Head of caudate nucleus (tissue), 42 donors: Measurements from ENCODE around the gene CBLN3.

ENCODE experiments used
- DNase-seq, 42 donors: peaks; one replicate each; pipeline versions ENCODE4 v3.0.0 to v3.0.0-alpha.2; 2020 to 2021; ENCODE audit warnings: mixed read lengths in 7 of 42
- intact Hi-C: fragments of 100-400 bp; cut with DNase I; formaldehyde crosslinking; loops from one replicate; pipeline ENCODE4 v1.15.0; 2022

Gene CBLN3

DNA sequence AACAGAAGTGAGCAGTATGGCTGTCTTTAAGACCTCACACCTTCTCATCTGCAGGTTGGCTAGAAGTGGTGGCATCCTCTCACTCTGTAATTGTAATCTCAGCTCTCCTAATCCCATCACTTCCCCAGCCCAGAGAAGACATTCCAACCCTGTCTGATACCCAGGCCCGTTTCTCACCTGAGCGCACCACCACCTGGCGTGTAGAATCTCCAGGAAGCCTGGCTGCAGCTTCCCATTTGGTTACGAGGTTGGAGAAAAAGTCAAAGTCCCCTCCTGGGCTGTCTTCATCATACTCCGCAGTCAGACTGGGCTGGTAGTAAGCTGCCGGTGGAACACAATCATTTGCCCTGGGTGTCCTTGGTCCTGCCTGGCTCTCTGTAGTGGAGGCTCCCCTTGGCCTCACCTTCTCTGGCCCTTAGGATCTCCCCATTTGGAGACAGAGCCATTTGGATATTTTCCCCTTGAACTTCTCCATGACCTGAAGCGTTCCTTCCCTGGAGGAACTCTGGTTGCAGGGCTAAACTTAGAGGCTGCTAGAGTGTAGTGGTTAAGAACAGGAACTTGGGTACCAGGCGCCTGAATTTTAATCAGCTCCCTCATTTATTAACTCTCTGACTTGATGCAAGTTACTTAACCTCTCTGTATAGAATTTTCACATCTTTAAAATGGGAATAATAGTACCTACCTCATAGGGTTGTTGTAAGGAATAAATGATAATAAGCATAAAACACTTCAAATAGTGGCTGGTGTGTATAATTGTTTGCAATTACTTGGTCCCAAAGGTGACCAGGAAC, 11.3 kb upstream of the CBLN3 start:
- no peak for DNase-seq
- intact Hi-C loops, result loop anchor here (5.0 kb wide), 1 partner anchor 199 kb away; the partner anchor contains the start of gene TINF2

DNA sequence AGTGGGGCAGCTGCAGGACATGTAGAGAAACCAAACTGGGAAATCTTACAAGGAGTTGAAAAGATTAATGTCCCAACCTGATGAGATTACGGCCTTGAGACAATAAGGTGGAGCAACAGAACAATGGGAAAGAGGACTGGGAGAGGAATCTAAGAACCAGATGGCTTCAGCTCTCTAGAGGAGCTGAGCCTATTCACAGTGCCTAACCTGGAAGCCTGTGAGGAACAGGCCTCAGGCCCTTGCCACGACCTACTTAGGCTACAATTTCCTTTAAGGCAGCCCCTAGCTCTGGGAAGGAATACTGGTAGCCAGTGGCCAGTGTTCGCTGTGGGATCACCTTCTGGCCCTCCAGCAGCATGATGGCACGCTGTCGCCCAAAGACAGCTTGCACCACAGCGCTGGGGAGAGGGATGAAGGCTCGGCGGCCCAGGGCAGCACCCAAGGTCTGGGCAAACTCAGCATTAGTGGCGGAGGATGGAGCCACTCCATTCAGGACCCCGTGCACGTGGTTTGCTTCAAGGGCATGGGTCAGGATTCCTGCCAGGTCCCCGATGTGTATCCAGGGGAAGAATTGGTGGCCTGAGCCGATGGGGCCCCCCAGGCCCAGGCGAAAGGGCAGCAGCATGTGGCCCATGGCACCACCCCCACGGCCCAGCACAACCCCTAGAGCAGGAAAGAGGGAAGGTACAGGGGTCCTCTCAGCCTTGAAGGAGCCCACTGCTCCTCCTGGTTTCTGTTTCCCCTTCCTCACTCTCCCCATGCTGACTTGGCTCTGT, 10.6 kb upstream of the CBLN3 start:
- intact Hi-C loops, result loop anchor here (5.0 kb wide), 2 partner anchors 108 to 198 kb away; partner anchors contain the start of gene TINF2
- DNase-seq, result no peak

DNA sequence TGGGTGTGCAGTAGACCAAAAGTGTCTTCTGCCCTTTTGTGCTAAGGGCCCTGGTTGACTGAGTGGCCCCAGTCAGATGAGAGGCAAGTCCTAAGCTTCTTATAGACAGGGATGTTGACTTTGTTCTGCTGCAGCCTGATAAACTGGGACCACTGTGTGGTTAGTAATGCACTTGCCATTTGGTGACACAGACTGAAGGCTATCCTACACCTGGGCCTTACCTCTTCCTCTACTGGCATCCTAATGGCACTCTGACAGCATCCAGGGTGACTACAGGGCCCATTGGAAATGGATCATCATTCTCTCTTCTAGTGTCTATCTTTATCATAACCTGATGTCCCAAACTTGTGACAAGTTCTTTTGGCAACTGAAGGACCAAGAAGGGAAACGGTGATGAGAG, 9.8 kb upstream of the CBLN3 start:
- DNase-seq, result no peak
- intact Hi-C loops, result loop anchor here (5.0 kb wide), 1 partner anchor 107 kb away; no protein-coding TSS in a partner anchor

DNA sequence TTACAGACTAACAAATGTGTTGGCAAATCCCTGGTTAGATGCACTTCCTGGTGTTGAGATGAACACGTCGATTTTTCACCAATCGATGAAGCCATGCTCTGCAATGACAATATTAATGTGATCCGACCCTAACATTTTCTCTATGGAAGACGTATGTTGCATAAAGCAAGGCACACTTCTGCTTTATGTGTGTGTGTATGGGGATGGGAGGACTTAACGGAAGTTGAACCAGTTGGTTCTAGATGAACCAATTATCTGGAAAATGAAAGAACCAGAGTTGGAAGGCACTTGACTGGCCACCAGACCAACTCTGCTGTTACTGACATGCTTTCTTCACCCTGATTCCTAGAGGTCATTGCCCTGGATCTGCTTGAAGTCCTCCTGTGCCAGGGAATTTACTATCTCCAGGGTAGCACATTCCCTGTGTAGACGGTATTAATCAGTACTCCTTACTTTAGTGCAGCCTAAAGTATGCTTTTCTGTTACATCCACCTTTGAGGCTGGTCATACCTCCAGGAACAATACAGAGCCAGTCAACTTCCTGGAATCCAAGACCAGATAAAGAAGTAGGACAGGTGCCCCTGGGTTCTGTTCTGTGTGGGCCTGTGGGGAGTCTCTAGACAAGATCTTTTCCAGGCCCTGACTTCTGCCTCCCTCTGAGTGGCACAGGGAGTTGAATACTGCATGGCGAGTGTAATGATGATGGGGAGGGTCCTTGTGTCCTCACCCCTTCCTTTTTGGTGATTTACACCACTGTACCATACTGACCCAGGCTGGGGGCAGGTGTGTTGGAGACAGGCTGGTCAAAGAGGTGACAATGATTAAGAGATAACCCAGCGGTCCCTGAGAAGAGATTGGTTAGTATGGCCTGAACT, 9.0 kb upstream of the CBLN3 start:
- DNase-seq, result no peak
- intact Hi-C loops, result loop anchor here (5.0 kb wide), 1 partner anchor 106 kb away; no protein-coding TSS in a partner anchor

DNA sequence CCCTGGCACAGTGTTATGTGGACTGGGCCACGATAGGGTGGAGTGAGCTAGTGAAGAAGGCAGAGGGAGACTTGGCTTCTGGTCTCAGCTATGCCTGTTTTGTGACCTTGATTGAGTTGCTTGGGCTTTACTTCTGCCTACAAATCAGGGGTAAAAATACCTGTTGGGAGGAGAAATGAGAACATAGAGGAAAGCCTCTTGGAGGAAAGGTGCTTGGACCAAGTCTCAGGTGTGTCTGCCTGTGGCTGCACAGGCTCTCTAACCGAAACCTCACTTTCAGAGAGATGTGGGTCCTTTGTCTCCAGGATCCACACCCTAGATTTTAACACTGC, 8.2 kb upstream of the CBLN3 start:
- intact Hi-C loops, result loop anchor here (5.0 kb wide), 1 partner anchor 105 kb away; no protein-coding TSS in a partner anchor
- no peak for DNase-seq

DNA sequence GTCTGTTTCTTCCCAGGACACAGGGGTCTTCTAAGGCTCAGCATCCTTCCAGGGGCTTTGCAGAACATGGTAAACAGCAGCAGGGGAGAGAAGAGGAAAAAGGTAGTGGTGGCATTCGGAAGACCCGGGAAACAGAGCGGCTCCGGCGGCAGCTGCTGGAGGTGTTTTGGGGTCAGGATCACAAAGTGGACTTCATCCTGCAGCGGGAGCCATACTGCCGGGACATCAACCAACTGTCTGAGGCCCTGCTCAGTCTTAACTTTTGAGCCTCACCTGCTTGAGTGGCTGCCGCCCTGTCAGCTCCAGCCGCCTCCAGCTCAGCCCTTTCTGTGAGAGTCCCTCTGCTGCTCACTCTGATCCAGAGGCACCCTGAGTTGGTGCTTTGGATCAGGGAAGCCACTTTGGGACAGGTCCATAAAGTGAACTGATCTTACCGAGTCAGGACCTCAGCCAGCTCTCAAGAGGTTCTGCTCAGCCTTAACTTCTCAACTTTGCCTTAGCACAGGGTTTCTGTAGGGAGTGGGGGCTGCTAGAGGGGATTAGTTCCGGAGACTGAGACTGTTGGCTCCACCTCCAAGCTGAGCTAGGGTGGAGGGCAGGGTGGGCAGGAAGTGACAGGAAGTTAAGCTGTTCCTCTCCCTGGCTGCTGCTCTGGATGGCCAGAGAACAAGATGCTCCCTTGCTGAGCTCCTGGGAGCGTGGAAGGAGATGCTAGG, 7.7 kb upstream of the CBLN3 start:
- DNase-seq, result no peak
- intact Hi-C loops, result loop anchor here (5.0 kb wide), 1 partner anchor 105 kb away; no protein-coding TSS in a partner anchor

DNA sequence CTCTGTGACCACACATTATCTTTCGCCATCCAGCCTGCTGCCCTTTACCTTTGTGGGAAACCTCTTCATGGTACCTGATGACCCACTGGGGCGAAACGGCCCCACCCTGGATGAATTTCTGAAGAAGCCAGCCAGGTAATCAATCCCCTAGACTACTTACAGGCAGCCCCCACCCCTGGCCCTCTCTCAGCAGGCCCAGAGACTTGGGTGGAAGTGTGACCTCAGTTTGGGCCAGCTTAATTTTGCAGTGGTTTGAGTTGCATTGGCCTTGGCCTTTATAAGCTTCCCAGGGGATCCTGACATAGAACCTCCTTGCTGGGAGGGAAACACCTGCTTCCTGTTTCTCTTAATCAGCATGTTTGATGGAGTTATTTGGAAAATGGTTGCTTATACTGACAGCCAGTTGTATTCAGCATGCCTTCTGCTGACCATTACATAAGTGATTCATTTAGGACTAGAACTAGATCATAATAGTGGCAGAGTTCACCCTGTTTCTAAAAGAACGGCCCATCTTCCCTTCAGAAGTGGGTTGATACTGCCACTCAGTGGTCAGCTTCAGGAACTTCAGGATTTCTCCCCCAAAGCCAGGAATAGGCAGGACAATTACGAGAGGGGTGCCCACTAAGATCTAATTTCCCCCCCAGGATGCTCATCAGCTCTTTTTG, 7.0 kb upstream of the CBLN3 start:
- intact Hi-C loops, result loop anchor here (5.0 kb wide), 1 partner anchor 104 kb away; no protein-coding TSS in a partner anchor

DNA sequence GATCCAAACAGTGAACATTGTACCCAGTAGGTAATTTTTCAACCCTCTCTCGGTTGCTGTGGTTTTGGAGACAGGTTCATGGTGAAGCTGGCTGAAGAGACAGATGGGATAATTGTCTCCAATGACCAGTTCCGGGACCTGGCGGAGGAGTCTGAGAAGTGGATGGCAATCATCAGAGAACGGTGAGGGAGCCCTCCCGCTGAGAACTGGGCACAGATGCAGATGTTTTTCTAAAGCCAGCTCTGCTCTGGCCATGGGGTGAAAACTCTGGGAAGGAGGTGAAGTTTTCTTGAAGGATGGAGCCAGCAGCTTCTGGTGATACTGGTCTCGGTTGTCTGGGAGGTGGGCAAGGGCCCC, 6.5 kb upstream of the CBLN3 start:
- DNase-seq, result no peak
- intact Hi-C loops, result loop anchor here (5.0 kb wide), 1 partner anchor 104 kb away; no protein-coding TSS in a partner anchor

More for the DNA sequence above, 7.0 kb upstream of the CBLN3 start:
- DNase-seq, result peak in 27 of 42 donors; percentile 28 to 79 (median 59)

DNA sequence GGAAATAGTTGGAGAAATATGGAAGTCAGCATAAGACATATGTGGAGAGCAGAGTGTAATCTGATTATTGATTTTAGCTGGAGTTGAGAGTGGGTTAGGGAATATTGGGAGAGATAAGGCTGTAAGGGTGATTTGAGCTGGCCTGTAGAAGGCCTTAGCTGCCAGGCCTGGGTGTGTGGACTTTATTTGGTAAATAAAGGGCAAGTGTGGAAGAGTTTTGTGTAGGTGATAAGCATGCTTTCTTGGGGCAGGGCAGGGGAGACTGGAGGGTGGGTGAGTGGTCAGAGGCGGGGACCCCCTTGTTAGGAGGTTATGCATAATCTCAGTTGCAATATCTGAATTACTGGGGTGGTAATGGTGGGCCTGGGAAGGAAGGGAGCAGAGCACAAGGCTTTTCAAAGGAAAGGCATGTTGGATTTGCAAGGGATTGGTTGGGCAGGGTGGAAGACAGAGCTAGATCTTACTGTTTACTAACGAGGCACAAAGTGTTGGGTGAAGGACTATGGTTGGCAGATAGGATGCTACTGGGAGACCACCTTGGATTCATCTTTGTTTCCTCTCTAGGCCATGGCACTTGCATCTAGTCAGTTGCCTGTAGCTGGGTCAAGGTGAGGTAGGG, 5.8 kb upstream of the CBLN3 start:
- intact Hi-C loops, result loop anchor here (5.0 kb wide), 1 partner anchor 103 kb away; no protein-coding TSS in a partner anchor
- DNase-seq, result no peak

DNA sequence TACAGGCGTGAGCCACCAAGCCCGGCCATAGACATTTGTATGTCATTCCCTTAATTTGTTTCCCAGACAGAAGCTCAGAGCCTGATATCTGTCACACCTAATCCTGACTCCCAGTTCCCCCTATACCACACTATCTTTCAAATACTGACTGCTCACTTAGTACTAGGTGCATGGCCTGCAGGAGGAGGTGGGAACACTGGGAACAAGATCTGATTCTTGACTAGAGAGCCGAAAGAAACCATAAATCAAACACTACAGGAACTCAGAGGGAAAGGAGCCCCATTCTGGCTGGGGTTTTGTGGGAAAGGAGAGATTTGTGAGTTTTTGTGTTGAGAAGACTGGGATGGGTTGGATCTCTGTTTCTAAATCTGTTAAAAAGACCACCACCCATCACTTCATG, 5.2 kb upstream of the CBLN3 start:
- intact Hi-C loops, result loop anchor here (5.0 kb wide), 1 partner anchor 102 kb away; no protein-coding TSS in a partner anchor
- DNase-seq, result no peak

DNA sequence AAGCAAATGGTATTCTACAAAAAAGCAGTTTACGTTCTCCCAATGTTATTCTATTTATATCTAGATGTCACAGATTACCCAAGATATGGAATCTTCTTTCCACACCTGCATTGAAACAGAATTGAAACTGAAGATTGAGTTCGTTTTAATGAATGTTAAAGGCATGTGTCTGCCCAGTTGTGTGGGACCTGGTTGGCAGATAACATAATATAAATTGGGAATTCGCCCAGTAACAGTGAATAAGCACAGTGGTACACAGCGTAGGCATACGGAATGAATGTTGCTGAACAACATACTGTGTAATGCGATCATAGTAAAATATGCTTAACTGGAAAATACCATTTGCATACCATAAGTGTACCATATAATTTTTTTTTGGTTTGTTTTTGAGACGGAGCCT, 4.6 kb upstream of the CBLN3 start:
- no peak for DNase-seq
- intact Hi-C loops, result no loop called here

DNA sequence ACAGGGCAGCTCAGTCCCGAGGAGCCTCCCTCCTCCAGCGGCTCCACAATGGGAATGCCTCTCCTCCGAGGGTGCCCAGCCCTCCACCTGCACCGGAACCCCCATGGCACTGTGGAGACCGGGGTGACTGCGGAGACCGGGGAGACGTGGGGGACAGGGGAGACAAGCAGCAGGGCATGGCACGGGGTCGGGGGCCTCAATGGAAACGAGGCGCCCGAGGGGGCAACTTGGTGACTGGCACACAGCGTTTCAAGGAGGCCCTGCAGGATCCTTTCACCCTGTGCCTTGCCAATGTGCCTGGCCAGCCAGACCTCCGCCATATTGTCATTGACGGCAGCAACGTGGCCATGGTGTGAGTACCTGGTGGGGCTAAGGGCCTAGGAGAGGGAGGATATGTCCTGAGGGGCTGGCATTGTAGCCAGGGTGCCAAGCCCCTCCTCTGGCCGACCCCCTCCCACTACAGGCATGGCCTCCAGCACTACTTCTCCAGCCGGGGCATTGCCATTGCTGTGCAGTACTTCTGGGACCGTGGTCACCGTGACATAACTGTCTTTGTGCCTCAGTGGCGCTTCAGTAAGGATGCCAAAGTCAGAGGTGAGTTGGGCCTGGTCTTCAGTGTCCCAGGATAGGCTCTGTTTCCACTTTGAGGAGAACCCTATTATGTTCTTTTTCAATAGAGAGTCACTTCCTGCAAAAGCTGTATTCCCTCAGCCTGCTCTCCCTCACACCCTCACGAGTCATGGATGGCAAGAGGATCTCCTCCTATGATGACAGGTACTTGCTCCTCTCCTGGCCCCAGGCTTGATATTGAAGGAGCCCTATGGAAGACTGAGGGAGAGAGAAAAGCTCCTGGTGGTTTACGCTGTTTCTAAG, 3.0 kb upstream of the CBLN3 start:
- intact Hi-C loops, result no loop called here
- DNase-seq, result peak in 1 of 42 donors; percentile 27

DNA sequence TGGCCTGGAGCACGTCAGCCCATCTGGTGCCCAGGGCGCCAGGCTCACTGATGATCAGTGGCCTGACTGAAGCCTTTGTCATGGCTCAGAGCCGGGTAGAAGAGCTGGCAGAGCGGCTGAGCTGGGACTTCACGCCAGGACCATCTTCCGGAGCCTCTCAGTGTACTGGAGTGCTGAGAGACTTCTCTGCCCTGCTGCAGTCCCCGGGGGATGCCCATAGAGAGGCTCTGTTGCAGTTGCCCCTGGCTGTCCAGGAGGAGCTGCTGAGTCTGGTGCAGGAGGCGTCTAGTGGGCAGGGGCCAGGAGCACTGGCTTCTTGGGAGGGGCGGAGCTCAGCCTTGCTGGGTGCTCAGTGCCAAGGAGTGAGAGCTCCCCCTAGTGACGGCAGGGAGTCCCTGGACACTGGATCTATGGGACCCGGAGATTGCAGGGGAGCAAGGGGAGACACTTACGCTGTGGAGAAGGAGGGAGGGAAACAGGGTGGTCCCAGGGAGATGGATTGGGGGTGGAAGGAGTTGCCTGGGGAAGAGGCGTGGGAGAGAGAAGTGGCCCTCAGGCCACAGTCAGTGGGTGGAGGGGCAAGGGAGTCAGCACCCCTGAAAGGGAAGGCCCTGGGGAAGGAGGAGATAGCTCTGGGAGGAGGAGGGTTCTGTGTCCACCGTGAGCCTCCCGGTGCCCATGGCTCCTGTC, 2.2 kb upstream of the CBLN3 start:
- DNase-seq, result peak; percentile 69 to 93 (median 84)

DNA sequence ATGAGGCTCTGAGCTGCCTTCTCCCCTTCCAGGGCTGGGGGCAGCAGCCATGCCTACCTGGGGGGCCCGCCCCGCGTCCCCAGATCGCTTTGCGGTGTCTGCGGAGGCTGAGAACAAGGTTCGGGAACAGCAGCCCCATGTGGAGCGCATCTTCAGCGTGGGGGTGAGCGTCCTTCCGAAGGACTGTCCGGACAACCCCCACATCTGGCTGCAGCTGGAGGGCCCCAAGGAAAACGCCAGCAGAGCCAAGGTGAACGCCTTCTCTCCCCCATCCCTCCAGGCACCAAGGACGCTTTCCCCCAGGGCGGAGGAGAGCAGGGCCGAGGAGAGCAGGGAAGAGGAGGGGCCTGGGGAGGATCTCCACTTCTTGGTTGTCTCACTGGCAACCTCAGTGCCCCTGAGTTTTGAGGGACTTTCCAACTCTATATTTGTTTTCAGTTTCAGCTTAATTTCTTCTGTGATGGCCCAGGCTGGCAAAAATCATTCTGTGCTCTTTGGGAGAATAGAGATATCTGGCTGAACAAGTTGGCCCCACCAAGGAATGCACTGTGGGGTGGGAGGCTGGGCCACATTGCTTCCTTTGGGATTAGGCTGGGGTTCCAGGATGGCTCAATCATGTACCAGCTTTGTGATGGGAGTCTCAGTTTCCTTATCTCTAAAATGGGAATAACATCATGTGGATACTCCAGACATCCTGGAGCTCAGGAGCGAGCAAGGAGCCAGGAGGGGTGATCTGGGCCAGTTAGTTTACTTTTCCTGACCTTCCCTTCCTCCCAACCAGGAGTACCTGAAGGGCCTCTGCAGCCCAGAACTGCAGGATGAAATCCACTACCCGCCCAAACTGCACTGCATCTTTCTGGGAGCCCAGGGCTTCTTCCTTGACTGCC, 1.5 kb upstream of the CBLN3 start:
- DNase-seq, result peak in 2 of 42 donors; percentile 26 to 39
- intact Hi-C loops, result no loop called here

More for the DNA sequence above, 2.2 kb upstream of the CBLN3 start:
- intact Hi-C loops, result no loop called here
